ENCODE measurements around the gene PCNA.

PCNA gene

GRCh38 chr20:5119435-5120184, at the start of gene PCNA:
Gene PCNA, minus strand, starts transcription at chr20:5119958. Its CDS starts 160 bp downstream, at chr20:5119798.
- peak; percentile 93 to 97 (median 97) for DNase-seq (ENCODE audit: low read depth in 2 of 3, low spot score in 1 of 3)

GRCh38 chr20:5168651-5169396, 49.1 kb upstream of the PCNA start:
- no peak for DNase-seq (ENCODE audit: low read depth in 2 of 3, low spot score in 1 of 3)

GRCh38 chr20:5164645-5165625, 45.2 kb upstream of the PCNA start:
- DNase-seq (ENCODE audit: low read depth in 2 of 3, low spot score in 1 of 3) = no peak

GRCh38 chr20:5161536-5162164, 41.9 kb upstream of the PCNA start:
- DNase-seq (ENCODE audit: low read depth in 2 of 3, low spot score in 1 of 3) = no peak

GRCh38 chr20:5160882-5161281, 41.1 kb upstream of the PCNA start:
- DNase-seq (ENCODE audit: low read depth in 2 of 3, low spot score in 1 of 3) = no peak

- no peak for DNase-seq (ENCODE audit: low read depth in 2 of 3, low spot score in 1 of 3)
Observed at GRCh38 chr20:5159928-5160327, 40.2 kb upstream of the PCNA start.

- no peak for DNase-seq (ENCODE audit: low read depth in 2 of 3, low spot score in 1 of 3)
Observed at GRCh38 chr20:5156675-5157448, 37.1 kb upstream of the PCNA start.

- DNase-seq (ENCODE audit: low read depth in 2 of 3, low spot score in 1 of 3) = no peak
Observed at GRCh38 chr20:5155404-5155803, 35.6 kb upstream of the PCNA start.

- no peak for DNase-seq (ENCODE audit: low read depth in 2 of 3, low spot score in 1 of 3)
Observed at GRCh38 chr20:5154543-5154925, 34.8 kb upstream of the PCNA start.

GRCh38 chr20:5153612-5154542, 34.1 kb upstream of the PCNA start:
- DNase-seq (ENCODE audit: low read depth in 2 of 3, low spot score in 1 of 3) = no peak

GRCh38 chr20:5153152-5153467, 33.4 kb upstream of the PCNA start:
- no peak for DNase-seq (ENCODE audit: low read depth in 2 of 3, low spot score in 1 of 3)

- no peak for DNase-seq (ENCODE audit: low read depth in 2 of 3, low spot score in 1 of 3)
Observed at GRCh38 chr20:5150226-5151076, 30.7 kb upstream of the PCNA start.

GRCh38 chr20:5149892-5150225, 30.1 kb upstream of the PCNA start:
- no peak for DNase-seq (ENCODE audit: low read depth in 2 of 3, low spot score in 1 of 3)

GRCh38 chr20:5148581-5148980, 28.8 kb upstream of the PCNA start:
- no peak for DNase-seq (ENCODE audit: low read depth in 2 of 3, low spot score in 1 of 3)

- DNase-seq (ENCODE audit: low read depth in 2 of 3, low spot score in 1 of 3) = no peak
Observed at GRCh38 chr20:5146871-5147592, 27.3 kb upstream of the PCNA start.

- no peak for DNase-seq (ENCODE audit: low read depth in 2 of 3, low spot score in 1 of 3)
Observed at GRCh38 chr20:5146099-5146668, 26.4 kb upstream of the PCNA start.

- no peak for DNase-seq (ENCODE audit: low read depth in 2 of 3, low spot score in 1 of 3)
Observed at GRCh38 chr20:5145365-5146098, 25.8 kb upstream of the PCNA start.
